IMR-90 (cell line): ENCODE data around the gene STRA8. TPM values are rescaled to one million over a fixed set of nuclear protein-coding genes. Genes with fewer than 3 reads are reported as not detected.

Source experiments
- ATAC-seq: fragments of 200-7000 bp; cut with Tn5 transposase; 2 replicates; pipeline ENCODE4 v1.9.1; 2020; ENCODE audit warnings: low read depth, mild to moderate bottlenecking, moderate library complexity
- BruUV-seq: library from RNA; stranded (reverse); fragments of 400-500 nt; replicated peaks from 2 replicates; lab custom pipeline; 2021; lab: Mats Ljungman, UMichigan
- CTCF ChIA-PET: fragments of 300-600 bp; formaldehyde crosslinking; extraction: SDS; loops from one replicate; lab custom pipeline; 2021; ENCODE audit warnings: antibody characterized with exemption; lab: Yijun Ruan, JAX
- POLR2A ChIA-PET: fragments of 300-600 bp; sonication (Branson Sonifier 250); formaldehyde crosslinking; loops from one replicate; lab custom pipeline; 2022; ENCODE audit warnings: antibody characterized with exemption; ENCODE audit not compliant: unreplicated experiment; lab: Charles Lee
- DNase-seq: peaks from one replicate; pipeline ENCODE4 v3.0.0; 2013
- H2AFZ ChIP-seq: replicated peaks from 2 replicates; pipeline ENCODE3; 2013; ENCODE audit warnings: low read length, mild to moderate bottlenecking; ENCODE audit not compliant: poor library complexity
- H2AK5ac ChIP-seq: 2 replicates; pipeline ENCODE4 v1.6.1; 2013; ENCODE audit warnings: low read depth, low read length, inconsistent platforms
- H2AK9ac ChIP-seq: replicated peaks from 2 replicates; pipeline ENCODE3; 2013; ENCODE audit warnings: mild to moderate bottlenecking, low read depth, low read length, moderate library complexity; ENCODE audit not compliant: poor library complexity
- H2BK120ac ChIP-seq: 2 replicates; pipeline ENCODE4 v1.6.1; 2013; ENCODE audit warnings: low read depth, low read length, inconsistent platforms
- H2BK15ac ChIP-seq: 3 replicates; pipeline ENCODE4 v1.6.1; 2013; ENCODE audit warnings: low read depth, low read length, inconsistent platforms
- H2BK20ac ChIP-seq: 2 replicates; pipeline ENCODE4 v1.6.1; 2013; ENCODE audit warnings: low read depth, mild to moderate bottlenecking, inconsistent platforms, low read length, moderate library complexity
- H2BK5ac ChIP-seq: 2 replicates; pipeline ENCODE4 v1.6.1; 2013; ENCODE audit warnings: mild to moderate bottlenecking, low read depth, low read length, inconsistent platforms; ENCODE audit not compliant: poor library complexity, severe bottlenecking
- H3K14ac ChIP-seq: replicated peaks from 2 replicates; pipeline ENCODE4 v1.6.1; 2013; ENCODE audit warnings: low read depth, low read length, inconsistent platforms
- H3K18ac ChIP-seq: 2 replicates; pipeline ENCODE4 v1.6.1; 2013; ENCODE audit warnings: low read depth, low read length, control low read depth
- H3K23ac ChIP-seq: 2 replicates; pipeline ENCODE4 v1.6.1; 2013; ENCODE audit warnings: low read depth, low read length, inconsistent platforms
- H3K27ac ChIP-seq: 2 replicates; pipeline ENCODE4 v1.5.1; 2013; ENCODE audit warnings: mild to moderate bottlenecking, control low read depth, low read length; ENCODE audit not compliant: insufficient read depth
- H3K27me3 ChIP-seq: 2 replicates; pipeline ENCODE4 v1.6.1; 2013; ENCODE audit warnings: low read length; ENCODE audit not compliant: control insufficient read depth, insufficient read depth
- H3K36me3 ChIP-seq: 2 replicates; pipeline ENCODE4 v1.6.1; 2013; ENCODE audit warnings: low read length, mixed read lengths; ENCODE audit not compliant: control insufficient read depth, insufficient read depth
- H3K4ac ChIP-seq: 2 replicates; pipeline ENCODE4 v1.6.1; 2013; ENCODE audit warnings: low read depth, low read length, inconsistent platforms
- H3K4me1 ChIP-seq: 2 replicates; pipeline ENCODE4 v1.6.1; 2013; ENCODE audit warnings: low read length, mixed read lengths; ENCODE audit not compliant: control insufficient read depth, insufficient read depth
- H3K4me2 ChIP-seq: 2 replicates; pipeline ENCODE4 v1.6.1; 2013; ENCODE audit warnings: low read depth, mild to moderate bottlenecking, control low read depth, low read length, moderate library complexity
- H3K4me3 ChIP-seq: 2 replicates; pipeline ENCODE4 v1.5.1; 2013; ENCODE audit warnings: low read depth, mild to moderate bottlenecking, control low read depth, low read length, moderate library complexity; ENCODE audit not compliant: insufficient read depth
- H3K56ac ChIP-seq: 2 replicates; pipeline ENCODE4 v1.6.1; 2013; ENCODE audit warnings: low read length, inconsistent platforms; ENCODE audit not compliant: insufficient read depth; ENCODE audit errors: extremely low read depth
- H3K79me1 ChIP-seq, 2 experiments: 2 replicates each; pipeline ENCODE4 v1.6.1; 2013; ENCODE audit warnings: low read length in 2 of 2, inconsistent platforms in 1 of 2, low read depth in 1 of 2
- H3K9ac ChIP-seq: 2 replicates; pipeline ENCODE4 v1.6.1; 2013; ENCODE audit warnings: low read depth, low read length, control low read depth
- H3K9me1 ChIP-seq: 2 replicates; pipeline ENCODE4 v1.6.1; 2013; ENCODE audit warnings: low read length, inconsistent platforms; ENCODE audit not compliant: insufficient read depth
- H3K9me3 ChIP-seq: 2 replicates; pipeline ENCODE4 v1.6.1; 2013; ENCODE audit warnings: low read length; ENCODE audit not compliant: control insufficient read depth, insufficient read depth
- H4K20me1 ChIP-seq: 2 replicates; pipeline ENCODE4 v1.6.1; 2013; ENCODE audit warnings: low read length, inconsistent platforms; ENCODE audit not compliant: insufficient read depth
- H4K5ac ChIP-seq: 2 replicates; pipeline ENCODE4 v1.6.1; 2013; ENCODE audit warnings: mild to moderate bottlenecking, low read depth, low read length, control low read depth
- H4K8ac ChIP-seq, 2 experiments: 2 replicates each; pipeline ENCODE4 v1.6.1; 2013; ENCODE audit warnings: low read depth in 2 of 2, low read length in 2 of 2, control low read depth in 1 of 2, inconsistent platforms in 1 of 2
- H4K91ac ChIP-seq: 2 replicates; pipeline ENCODE4 v1.6.1; 2013; ENCODE audit warnings: low read depth, low read length, inconsistent platforms; ENCODE audit not compliant: insufficient read depth
- WGBS, 2 experiments: methylation state at CpG; one replicate each; pipeline versions ENCODE4 v1.1.5 to v1.1.7; 2013; ENCODE audit warnings: missing lambda C conversion rate in 2 of 2; ENCODE audit not compliant: insufficient read length in 1 of 2; ENCODE audit errors: extremely low coverage in 2 of 2; 5-methylcytosine and 5-hydroxymethylcytosine counted together
- dilution Hi-C: fragments of 300-500 bp; cut with HindIII; formaldehyde crosslinking; loops from one replicate; pipeline ENCODE4 v1.14.3; 2018; ENCODE audit warnings: low sequenced_read_pairs; ENCODE audit not compliant: unreplicated experiment
- in situ Hi-C: fragments of 300-500 bp; cut with MboI; formaldehyde crosslinking; loops from 3 replicates; pipeline ENCODE4 v1.14.3; 2019; ENCODE audit warnings: low sequenced_read_pairs, inconsistent platforms, mixed read lengths
- intact Hi-C: fragments of 100-400 bp; cut with micrococcal nuclease; formaldehyde crosslinking; loops from 2 replicates; pipeline ENCODE4 v1.10.0; 2022
- polyA plus RNA-seq, 3 experiments: library from polyadenylated mRNA; depleted of rRNA; stranded (reverse); fragments of >200 nt; gene quantifications; 2 replicates each; pipeline ENCODE4 v1.2.3, GENCODE V29; 2012; ENCODE audit warnings: low replicate concordance in 1 of 3
- total RNA-seq: library from RNA; depleted of rRNA; stranded (reverse); fragments of >200 nt; gene quantifications from 2 replicates; pipeline ENCODE4 v1.2.3, GENCODE V29; 2012
- TF ChIP-seq, protein P1 (sequence below): conservative IDR thresholded peaks from 2 replicates; pipeline ENCODE4 v1.5.1; 2012; ENCODE audit warnings: mild to moderate bottlenecking, low read depth, low read length, improper control_type of control experiment

The STRA8 gene
- total and polyA plus RNA-seq, 2 of the 4 experiments (the other 2 are of a cell fraction), result not detected

DNA sequence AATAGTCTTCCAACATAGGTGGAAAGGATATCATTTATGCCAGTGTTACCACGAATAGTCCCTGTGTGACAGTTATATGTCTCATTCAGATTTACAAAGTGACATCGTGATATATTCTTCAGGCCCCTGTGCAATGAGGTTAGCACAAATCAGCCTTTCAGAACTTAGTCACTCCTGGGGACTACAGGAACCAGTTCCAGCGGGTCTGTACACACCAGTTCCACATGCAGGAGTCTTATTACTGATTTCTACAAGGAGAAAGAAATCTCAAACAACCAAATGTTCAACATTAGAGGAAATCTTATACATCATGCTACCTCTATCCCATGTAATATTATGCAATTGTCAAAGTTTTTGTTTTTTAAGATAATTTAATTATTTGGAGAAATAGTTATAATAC lies 17.9 kb upstream of the STRA8 start:
- no peak overlapping the region for H2BK20ac ChIP-seq
- H2BK15ac ChIP-seq, result no peak overlapping the region
- no peak for DNase-seq
- H3K14ac ChIP-seq, result no peak overlapping the region
- no TSS peak for BruUV-seq
- no peaks in the 10 kb centered on the region for H4K20me1 ChIP-seq
- H3K36me3 ChIP-seq, result no peaks in the 10 kb centered on the region
- WGBS, 2 experiments, result no CpG with 5 or more reads among the region's 3 CpGs
- intact Hi-C loops (no loop called here), dilution Hi-C loops (no loop called here), in situ Hi-C loops (no loop called here)
- POLR2A ChIA-PET, result no interaction called here
- H4K8ac ChIP-seq, result no peak overlapping the region
- no peak overlapping the region for H3K18ac ChIP-seq
- no peak overlapping the region for H2AK9ac ChIP-seq
- no peak overlapping the region for H2BK5ac ChIP-seq
- ATAC-seq, result no peak
- H3K9me3 ChIP-seq, result no peaks in the 10 kb centered on the region
- H2BK120ac ChIP-seq, result no peak overlapping the region
- peaks cover 14% of the 10 kb centered on the region for H3K27me3 ChIP-seq
- no peak overlapping the region for H3K4me2 ChIP-seq
- H4K91ac ChIP-seq, result no peak overlapping the region
- H3K9ac ChIP-seq, result no peak overlapping the region
- no peak overlapping the region for H2AFZ ChIP-seq
- TF ChIP-seq, protein P1, sequence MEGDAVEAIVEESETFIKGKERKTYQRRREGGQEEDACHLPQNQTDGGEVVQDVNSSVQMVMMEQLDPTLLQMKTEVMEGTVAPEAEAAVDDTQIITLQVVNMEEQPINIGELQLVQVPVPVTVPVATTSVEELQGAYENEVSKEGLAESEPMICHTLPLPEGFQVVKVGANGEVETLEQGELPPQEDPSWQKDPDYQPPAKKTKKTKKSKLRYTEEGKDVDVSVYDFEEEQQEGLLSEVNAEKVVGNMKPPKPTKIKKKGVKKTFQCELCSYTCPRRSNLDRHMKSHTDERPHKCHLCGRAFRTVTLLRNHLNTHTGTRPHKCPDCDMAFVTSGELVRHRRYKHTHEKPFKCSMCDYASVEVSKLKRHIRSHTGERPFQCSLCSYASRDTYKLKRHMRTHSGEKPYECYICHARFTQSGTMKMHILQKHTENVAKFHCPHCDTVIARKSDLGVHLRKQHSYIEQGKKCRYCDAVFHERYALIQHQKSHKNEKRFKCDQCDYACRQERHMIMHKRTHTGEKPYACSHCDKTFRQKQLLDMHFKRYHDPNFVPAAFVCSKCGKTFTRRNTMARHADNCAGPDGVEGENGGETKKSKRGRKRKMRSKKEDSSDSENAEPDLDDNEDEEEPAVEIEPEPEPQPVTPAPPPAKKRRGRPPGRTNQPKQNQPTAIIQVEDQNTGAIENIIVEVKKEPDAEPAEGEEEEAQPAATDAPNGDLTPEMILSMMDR, result no peak
- no peaks in the 10 kb centered on the region for H3K9me1 ChIP-seq
- no peak overlapping the region for H3K23ac ChIP-seq
- no peaks in the 10 kb centered on the region for H3K4me1 ChIP-seq
- CTCF ChIA-PET, result no interaction called here
- no peak overlapping the region for H3K4ac ChIP-seq
- H2AK5ac ChIP-seq, result no peak overlapping the region
- H3K27ac ChIP-seq, result no peak overlapping the region
- H3K79me1 ChIP-seq, result peaks cover 0 to 3% of the 10 kb centered on the region in 2 experiments; a peak in 2 of 4 replicates
- no peak overlapping the region for H3K56ac ChIP-seq
- H4K5ac ChIP-seq, result no peak overlapping the region
- H3K4me3 ChIP-seq, result no peak overlapping the region
